H9 (cell line): ENCODE results near the gene SULF2. TPM values are rescaled to one million over a fixed set of nuclear protein-coding genes. Genes with fewer than 3 reads are reported as not detected.

Experiments used
- DNase-seq: peaks from one replicate; pipeline ENCODE4 v3.0.0-alpha.2; 2017
- H2AFZ ChIP-seq: one replicate; pipeline ENCODE4 v1.6.1; 2013; ENCODE audit warnings: mild to moderate bottlenecking, low read length, control low read depth, moderate library complexity
- H2AK5ac ChIP-seq: 2 replicates; pipeline ENCODE4 v1.6.1; 2013; ENCODE audit warnings: low read length, control low read depth, mixed read lengths; ENCODE audit not compliant: insufficient read length
- H2BK120ac ChIP-seq: one replicate; pipeline ENCODE4 v1.6.1; 2013; ENCODE audit warnings: low read depth, mild to moderate bottlenecking, low read length, control low read depth, inconsistent platforms; ENCODE audit not compliant: poor library complexity, severe bottlenecking
- H2BK12ac ChIP-seq: 2 replicates; pipeline ENCODE4 v1.6.1; 2013; ENCODE audit warnings: low read length, control low read depth, mixed read lengths, low read depth; ENCODE audit not compliant: insufficient read length
- H2BK15ac ChIP-seq: 2 replicates; pipeline ENCODE4 v1.6.1; 2013; ENCODE audit warnings: low read depth, low read length, control low read depth
- H2BK20ac ChIP-seq: one replicate; pipeline ENCODE4 v1.6.1; 2013; ENCODE audit warnings: low read depth, mild to moderate bottlenecking, low read length, control low read depth, inconsistent platforms; ENCODE audit not compliant: poor library complexity, severe bottlenecking
- H2BK5ac ChIP-seq: 2 replicates; pipeline ENCODE4 v1.6.1; 2013; ENCODE audit warnings: low read length, control low read depth, mixed read lengths; ENCODE audit not compliant: insufficient read length
- H3K14ac ChIP-seq: 2 replicates; pipeline ENCODE4 v1.6.1; 2013; ENCODE audit warnings: low read length, control low read depth; ENCODE audit not compliant: insufficient read depth
- H3K18ac ChIP-seq: 2 replicates; pipeline ENCODE4 v1.6.1; 2013; ENCODE audit warnings: low read depth, mild to moderate bottlenecking, mixed read lengths, low read length, control low read depth; ENCODE audit not compliant: insufficient read length
- H3K23ac ChIP-seq: 2 replicates; pipeline ENCODE4 v1.6.1; 2013; ENCODE audit warnings: low read length, control low read depth, mixed read lengths, low read depth; ENCODE audit not compliant: insufficient read length
- H3K23me2 ChIP-seq: 2 replicates; pipeline ENCODE4 v1.6.1; 2013; ENCODE audit warnings: low read depth, mild to moderate bottlenecking, mixed read lengths, low read length, control low read depth; ENCODE audit not compliant: insufficient read length, poor library complexity, severe bottlenecking
- H3K27ac ChIP-seq: 2 replicates; pipeline ENCODE4 v1.5.1; 2013; ENCODE audit warnings: low read length, control low read depth, mixed read lengths, low read depth; ENCODE audit not compliant: insufficient read length
- H3K27me3 ChIP-seq: 2 replicates; pipeline ENCODE4 v1.6.1; 2013; ENCODE audit warnings: low read length, control low read depth, inconsistent platforms; ENCODE audit not compliant: insufficient read depth
- H3K4ac ChIP-seq: 2 replicates; pipeline ENCODE4 v1.6.1; 2013; ENCODE audit warnings: low read depth, mild to moderate bottlenecking, control low read depth, inconsistent platforms, low read length, moderate library complexity
- H3K4me1 ChIP-seq: 2 replicates; pipeline ENCODE4 v1.6.1; 2013; ENCODE audit warnings: low read length, control low read depth, inconsistent platforms; ENCODE audit not compliant: insufficient read depth
- H3K4me2 ChIP-seq: 2 replicates; pipeline ENCODE4 v1.6.1; 2013; ENCODE audit warnings: low read length, control low read depth, mixed read lengths; ENCODE audit not compliant: insufficient read length, insufficient read depth
- H3K56ac ChIP-seq: 2 replicates; pipeline ENCODE4 v1.6.1; 2013; ENCODE audit warnings: low read depth, mild to moderate bottlenecking, mixed read lengths, low read length, control low read depth; ENCODE audit not compliant: insufficient read length
- H3K79me1 ChIP-seq: 2 replicates; pipeline ENCODE4 v1.6.1; 2013; ENCODE audit warnings: low read depth, mild to moderate bottlenecking, moderate library complexity, low read length, control low read depth, inconsistent platforms; ENCODE audit not compliant: insufficient read depth, poor library complexity, severe bottlenecking
- H3K79me2 ChIP-seq: 2 replicates; pipeline ENCODE4 v1.6.1; 2013; ENCODE audit warnings: low read length, control low read depth, inconsistent platforms; ENCODE audit not compliant: insufficient read depth
- H3K9ac ChIP-seq: 2 replicates; pipeline ENCODE4 v1.6.1; 2013; ENCODE audit warnings: low read length, control low read depth, mixed read lengths; ENCODE audit not compliant: insufficient read length; ENCODE audit errors: extremely low read depth
- H3K9me3 ChIP-seq: one replicate; pipeline ENCODE4 v1.6.1; 2013; ENCODE audit warnings: low read depth, low read length, inconsistent platforms; ENCODE audit not compliant: control insufficient read depth
- H3T11ph ChIP-seq: one replicate; pipeline ENCODE4 v1.6.1; 2013; ENCODE audit warnings: mild to moderate bottlenecking, low read length, control low read depth, inconsistent platforms
- H4K20me1 ChIP-seq: one replicate; pipeline ENCODE4 v1.6.1; 2013; ENCODE audit not compliant: control insufficient read depth, insufficient read length, insufficient read depth
- H4K5ac ChIP-seq: 2 replicates; pipeline ENCODE4 v1.6.1; 2013; ENCODE audit warnings: low read depth, mild to moderate bottlenecking, mixed read lengths, low read length, control low read depth; ENCODE audit not compliant: insufficient read length
- H4K8ac ChIP-seq: replicated peaks from 2 replicates; pipeline ENCODE4 v1.6.1; 2013; ENCODE audit warnings: low read length, control low read depth, mixed read lengths, low read depth; ENCODE audit not compliant: insufficient read length
- H4K91ac ChIP-seq: 2 replicates; pipeline ENCODE4 v1.6.1; 2013; ENCODE audit warnings: low read depth, mild to moderate bottlenecking, moderate library complexity, mixed read lengths, low read length, control low read depth; ENCODE audit not compliant: insufficient read length
- H3K27ac Mint-ChIP-seq, 3 experiments: 2 replicates in 2 of 3; 3 replicates in 1 of 3; pipeline ENCODE4 v1.8.0; 2020 to 2021; ENCODE audit warnings: mixed read lengths in 3 of 3, mild to moderate bottlenecking in 1 of 3, moderate library complexity in 1 of 3
- H3K27me3 Mint-ChIP-seq: 2 replicates; pipeline ENCODE4 v1.8.0; 2021; ENCODE audit warnings: low read depth, mild to moderate bottlenecking, moderate library complexity, mixed read lengths
- H3K36me3 Mint-ChIP-seq, 3 experiments: 2 replicates in 2 of 3; 3 replicates in 1 of 3; pipeline ENCODE4 v1.8.0; 2020 to 2021; ENCODE audit warnings: low read depth in 3 of 3, mixed read lengths in 3 of 3; ENCODE audit not compliant: insufficient read depth in 1 of 3
- H3K4me1 Mint-ChIP-seq, 2 experiments: 2 replicates each; pipeline ENCODE4 v1.8.0; 2020; ENCODE audit warnings: mixed read lengths in 2 of 2
- H3K4me3 Mint-ChIP-seq, 2 experiments: 2 replicates in 1 of 2; 3 replicates in 1 of 2; pipeline ENCODE4 v1.8.0; 2020 to 2021; ENCODE audit warnings: mild to moderate bottlenecking in 2 of 2, mixed read lengths in 2 of 2, moderate library complexity in 1 of 2
- H3K9me3 Mint-ChIP-seq, 2 experiments: 2 replicates in 1 of 2; 3 replicates in 1 of 2; pipeline ENCODE4 v1.8.0; 2020; ENCODE audit warnings: mild to moderate bottlenecking in 2 of 2, mixed read lengths in 2 of 2, moderate library complexity in 1 of 2
- WGBS: extraction: QIAGEN DNeasy Blood & Tissue Kit; methylation state at CpG from one replicate; pipeline ENCODE4 v1.1.7; 2013; ENCODE audit warnings: missing lambda C conversion rate, low lambda C conversion rate, mixed read lengths; ENCODE audit not compliant: insufficient read length; ENCODE audit errors: extremely low coverage; 5-methylcytosine and 5-hydroxymethylcytosine counted together
- total RNA-seq: library from RNA; stranded (reverse); gene quantifications from 2 replicates; pipeline ENCODE4 v1.2.1, GENCODE V29; 2021
- TF ChIP-seq, protein P1 (sequence below): fragments of 200-600 bp; sonication (generic); conservative IDR thresholded peaks from 3 replicates; pipeline ENCODE4 v1.8.0; 2021; ENCODE audit warnings: antibody characterized with exemption, mild to moderate bottlenecking

SULF2 gene
- total RNA-seq, 1 experiment from 2014 or later, result 31.2 TPM

DNA sequence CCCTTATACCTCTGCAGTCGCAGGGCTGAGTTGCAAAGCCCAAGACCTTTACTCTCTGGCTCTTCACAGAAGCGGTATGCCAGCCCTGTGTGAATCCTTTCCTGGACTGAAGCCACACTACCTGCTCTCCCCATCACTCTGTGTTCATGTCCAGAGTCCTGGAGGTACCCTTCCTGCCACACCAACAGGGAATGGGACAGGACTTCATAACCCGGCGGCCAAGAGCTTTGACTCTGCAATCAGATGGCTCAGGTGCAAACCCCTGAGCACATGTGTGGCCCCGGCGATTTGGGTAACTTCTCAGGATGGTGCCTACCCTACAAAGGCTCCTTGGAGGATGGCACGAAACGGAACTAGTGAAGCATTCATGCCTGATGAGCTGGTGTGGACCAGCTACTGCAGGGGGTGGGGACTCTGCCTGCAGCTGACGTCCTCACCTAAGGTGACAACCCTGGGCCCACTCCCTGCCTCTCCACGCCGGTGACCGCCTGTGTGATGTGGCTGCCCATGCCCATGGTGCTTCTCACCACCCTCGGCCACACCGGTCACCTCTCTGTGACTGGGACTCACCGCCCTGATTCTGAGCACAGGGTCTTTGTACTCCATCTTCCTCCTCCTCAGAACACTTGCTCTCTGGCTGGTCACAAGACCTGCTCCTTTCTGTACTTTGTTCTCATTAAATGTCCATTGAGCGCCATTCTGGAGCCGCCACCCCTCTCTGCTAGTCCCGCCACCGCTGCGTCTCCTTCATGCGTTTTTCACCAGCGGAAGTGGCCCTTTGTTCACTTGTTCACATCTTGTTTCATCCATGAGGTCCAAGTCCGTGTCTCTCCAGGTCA, 116.7 kb downstream of the SULF2 start:
- no peaks in the 10 kb centered on the region for H3K23me2 ChIP-seq
- no peak overlapping the region for H2BK5ac ChIP-seq
- H4K91ac ChIP-seq, result no peak overlapping the region
- no peak overlapping the region for H3K23ac ChIP-seq
- H3K36me3 Mint-ChIP-seq, result peaks cover 0 to 4% (median 0%) of the 10 kb centered on the region in 3 experiments; a peak in 2 of 7 replicates
- no peak overlapping the region for H3K4me2 ChIP-seq
- no peak overlapping the region for H3K9ac ChIP-seq
- peaks cover 0 to 2% of the 10 kb centered on the region in 2 experiments; a peak in 1 of 5 replicates for H3K9me3 Mint-ChIP-seq
- H2BK120ac ChIP-seq, result no peak overlapping the region
- H3K79me2 ChIP-seq, result no peaks in the 10 kb centered on the region
- H4K5ac ChIP-seq, result no peak overlapping the region
- no peaks in the 10 kb centered on the region for H3K27me3 ChIP-seq
- H3K18ac ChIP-seq, result no peak overlapping the region
- H3K4ac ChIP-seq, result no peak overlapping the region
- H2AK5ac ChIP-seq, result no peak overlapping the region
- DNase-seq, result no peak
- H3K27ac ChIP-seq, result no peak overlapping the region
- WGBS, result no CpG with 5 or more reads among the region's 23 CpGs
- no peaks in the 10 kb centered on the region for H4K20me1 ChIP-seq
- H3K79me1 ChIP-seq, result no peaks in the 10 kb centered on the region
- H3T11ph ChIP-seq, result no peak overlapping the region
- H2BK20ac ChIP-seq, result no peak overlapping the region
- peak overlapping the region in 1 of 3 experiments; percentile 75; a peak in 2 of 7 replicates for H3K27ac Mint-ChIP-seq
- H3K9me3 ChIP-seq, result no peaks in the 10 kb centered on the region
- no peaks in the 10 kb centered on the region for H3K4me1 ChIP-seq
- H2BK15ac ChIP-seq, result no peak overlapping the region
- peaks cover 13 to 23% of the 10 kb centered on the region in 2 experiments for H3K4me1 Mint-ChIP-seq
- no peak overlapping the region for H3K56ac ChIP-seq
- H2BK12ac ChIP-seq, result no peak overlapping the region
- no peak overlapping the region for H3K14ac ChIP-seq
- H3K4me3 Mint-ChIP-seq, result no peak overlapping the region
- no peak overlapping the region for H2AFZ ChIP-seq
- TF ChIP-seq, protein P1, sequence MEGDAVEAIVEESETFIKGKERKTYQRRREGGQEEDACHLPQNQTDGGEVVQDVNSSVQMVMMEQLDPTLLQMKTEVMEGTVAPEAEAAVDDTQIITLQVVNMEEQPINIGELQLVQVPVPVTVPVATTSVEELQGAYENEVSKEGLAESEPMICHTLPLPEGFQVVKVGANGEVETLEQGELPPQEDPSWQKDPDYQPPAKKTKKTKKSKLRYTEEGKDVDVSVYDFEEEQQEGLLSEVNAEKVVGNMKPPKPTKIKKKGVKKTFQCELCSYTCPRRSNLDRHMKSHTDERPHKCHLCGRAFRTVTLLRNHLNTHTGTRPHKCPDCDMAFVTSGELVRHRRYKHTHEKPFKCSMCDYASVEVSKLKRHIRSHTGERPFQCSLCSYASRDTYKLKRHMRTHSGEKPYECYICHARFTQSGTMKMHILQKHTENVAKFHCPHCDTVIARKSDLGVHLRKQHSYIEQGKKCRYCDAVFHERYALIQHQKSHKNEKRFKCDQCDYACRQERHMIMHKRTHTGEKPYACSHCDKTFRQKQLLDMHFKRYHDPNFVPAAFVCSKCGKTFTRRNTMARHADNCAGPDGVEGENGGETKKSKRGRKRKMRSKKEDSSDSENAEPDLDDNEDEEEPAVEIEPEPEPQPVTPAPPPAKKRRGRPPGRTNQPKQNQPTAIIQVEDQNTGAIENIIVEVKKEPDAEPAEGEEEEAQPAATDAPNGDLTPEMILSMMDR, result no peak
- no peak overlapping the region for H4K8ac ChIP-seq
- H3K27me3 Mint-ChIP-seq, result peaks cover 3% of the 10 kb centered on the region
